HG02588 (cell line): Measurements from ENCODE around the gene CDK5RAP3.
"Not testable (repeated sequence)": the region's sequence is repeated elsewhere in the genome, so short reads cannot be mapped to it uniquely, and the experiment has no call there.

Experiments
- ATAC-seq: cut with Tn5 transposase; IDR thresholded peaks from one replicate; pipeline ENCODE4 v1.9.1; 2021; ENCODE audit warnings: mild to moderate bottlenecking, moderate library complexity; ENCODE audit not compliant: unreplicated experiment

CDK5RAP3 gene

DNA sequence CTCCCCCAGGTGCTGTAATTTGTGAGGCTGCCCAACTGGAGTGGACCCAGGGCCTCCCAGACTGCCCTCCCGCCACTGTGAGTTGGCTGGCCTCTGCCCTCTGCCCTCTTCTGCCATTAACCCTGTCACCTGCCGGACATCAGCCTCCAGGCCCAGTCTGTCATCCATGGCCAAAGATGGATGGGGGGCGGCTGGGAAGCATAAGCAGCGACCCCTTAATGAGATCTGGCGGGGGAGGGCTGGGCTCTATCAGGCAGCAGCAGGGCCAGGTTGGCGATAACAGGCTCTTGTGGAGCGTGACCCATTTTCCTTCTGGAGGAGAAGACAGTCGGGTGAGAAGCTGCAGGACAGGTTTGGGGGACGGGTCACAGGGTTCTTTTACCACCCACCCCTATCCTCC, 25.3 kb downstream of the CDK5RAP3 start:
- ATAC-seq, result no peak

DNA sequence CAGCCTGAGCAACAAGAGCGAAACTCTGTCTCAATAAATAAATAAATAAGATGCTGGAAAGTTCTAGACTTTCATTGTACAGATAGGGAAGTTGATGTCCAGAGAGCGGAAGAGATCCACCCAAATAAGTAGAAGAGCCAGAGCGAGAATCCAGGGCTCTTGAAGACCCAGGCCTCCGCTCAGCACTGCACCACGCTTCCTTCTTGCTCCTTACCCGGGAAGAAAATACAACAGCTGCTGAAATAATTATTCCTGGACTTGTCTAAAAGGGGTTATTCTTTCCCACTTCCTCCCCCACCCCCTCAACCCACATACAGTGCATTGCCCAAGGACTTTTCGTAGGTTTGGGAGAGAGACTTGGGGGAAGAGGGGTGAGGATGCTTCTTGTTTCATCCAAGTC, 26.7 kb downstream of the CDK5RAP3 start:
- no peak for ATAC-seq

DNA sequence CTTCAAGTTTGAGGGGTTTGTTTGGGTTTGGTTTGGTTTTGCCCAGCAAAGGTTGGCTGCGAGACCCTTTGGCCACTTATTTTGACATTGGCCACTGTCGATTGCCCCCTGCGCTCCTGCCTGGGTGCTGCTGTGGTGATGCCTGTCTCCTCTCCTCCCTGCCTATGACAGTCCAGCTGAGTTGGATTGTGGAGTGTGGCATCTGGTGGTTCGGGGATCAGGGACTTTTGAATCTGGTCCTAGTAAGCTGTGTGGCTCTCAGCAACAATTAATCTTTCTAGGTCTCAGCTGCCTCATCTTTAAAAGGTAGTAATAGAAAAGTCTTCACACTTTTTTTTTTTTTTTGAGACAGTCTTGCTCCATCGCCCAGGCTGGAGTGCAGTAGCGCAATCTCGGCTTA, 27.1 kb downstream of the CDK5RAP3 start:
- ATAC-seq, result no peak

DNA sequence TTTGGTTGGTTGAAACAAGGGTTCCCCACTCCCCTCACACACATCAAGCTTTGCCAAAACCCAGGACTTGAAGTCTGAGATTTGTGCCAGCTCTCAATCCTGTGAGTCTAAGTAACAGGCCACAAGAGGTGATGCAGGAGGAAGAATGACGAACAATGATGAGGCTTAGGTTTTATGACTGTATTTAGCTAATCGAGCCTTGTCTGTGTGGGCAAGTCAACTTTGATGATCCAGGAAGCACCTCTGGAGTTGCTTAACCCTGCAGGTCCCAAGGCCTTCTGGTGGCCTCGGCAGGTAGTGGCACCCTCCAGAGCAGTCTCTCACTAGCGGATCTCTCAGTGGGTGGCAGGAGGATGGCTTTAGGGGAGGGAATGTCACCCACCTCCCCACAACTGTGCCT, 28.7 kb downstream of the CDK5RAP3 start:
- no peak for ATAC-seq

DNA sequence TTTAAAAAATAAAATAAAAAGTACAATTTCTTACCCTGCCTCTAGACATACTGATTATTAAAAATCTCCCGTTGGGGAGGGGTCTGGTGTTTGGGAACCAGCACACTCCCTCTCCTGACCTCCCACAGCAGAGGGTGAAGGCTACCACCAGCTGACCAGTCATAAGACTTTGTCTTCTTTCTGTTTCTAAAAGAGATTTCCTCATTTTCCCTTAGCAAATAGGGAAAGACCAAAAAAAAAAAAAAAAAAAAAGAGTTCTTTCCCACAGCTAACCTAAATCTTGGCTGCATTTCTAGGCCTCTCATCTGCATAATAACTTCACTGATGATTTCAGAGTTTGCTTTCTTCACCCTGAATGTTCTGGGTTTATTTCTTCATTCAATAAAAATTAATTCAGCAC, 30.3 kb downstream of the CDK5RAP3 start:
- ATAC-seq, result no peak

DNA sequence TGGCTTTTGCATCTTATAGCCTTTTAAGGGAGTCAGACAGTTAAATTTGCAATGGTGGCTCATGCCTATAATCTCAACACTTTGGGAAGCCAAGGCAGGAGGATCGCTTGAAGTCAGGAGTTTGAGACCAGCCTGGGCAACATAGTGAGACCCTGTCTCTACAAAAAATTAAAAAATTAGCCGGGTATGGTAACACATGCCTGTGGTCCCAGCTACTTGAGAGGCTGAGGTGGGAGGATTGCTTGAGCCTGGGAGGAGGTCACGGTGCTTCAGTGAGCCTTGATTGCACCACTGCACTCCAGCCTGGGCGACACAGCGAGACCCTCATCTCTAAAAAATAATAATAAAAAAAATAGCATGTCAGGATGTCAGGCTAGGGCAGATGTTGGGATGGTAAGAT, 30.7 kb downstream of the CDK5RAP3 start:
- not testable (repeated sequence) for ATAC-seq

DNA sequence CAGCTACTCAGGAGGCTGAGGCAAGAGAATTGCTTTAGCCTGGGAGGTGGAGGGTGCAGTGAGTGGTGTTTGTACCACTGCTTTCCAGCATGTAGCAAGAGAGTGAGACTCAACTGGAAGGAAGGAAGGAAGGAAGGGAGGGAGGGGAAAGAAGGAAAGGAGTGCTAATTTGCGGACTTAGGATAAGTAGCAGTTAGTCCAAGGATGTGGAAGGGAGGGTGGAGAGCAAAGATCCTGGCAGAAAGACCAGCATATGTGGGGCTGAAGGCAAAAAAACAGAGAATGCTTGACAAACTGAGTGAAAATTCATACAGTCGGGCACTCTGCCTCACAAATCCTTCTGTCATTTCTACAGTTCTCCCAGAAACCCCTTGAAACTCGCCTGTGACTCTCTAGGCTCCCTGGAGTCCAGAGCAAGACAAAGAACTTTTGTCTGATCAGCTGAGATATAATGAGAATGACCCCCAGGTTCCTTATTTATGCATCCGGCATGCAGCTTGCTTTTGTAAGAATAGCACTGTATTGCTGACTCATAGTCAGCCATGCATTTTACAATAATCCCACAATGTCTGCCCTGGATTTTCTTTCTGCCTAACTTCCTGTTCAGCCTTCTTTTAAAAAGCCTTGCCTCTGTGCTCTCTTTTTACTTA, 31.5 kb downstream of the CDK5RAP3 start:
- no peak for ATAC-seq

DNA sequence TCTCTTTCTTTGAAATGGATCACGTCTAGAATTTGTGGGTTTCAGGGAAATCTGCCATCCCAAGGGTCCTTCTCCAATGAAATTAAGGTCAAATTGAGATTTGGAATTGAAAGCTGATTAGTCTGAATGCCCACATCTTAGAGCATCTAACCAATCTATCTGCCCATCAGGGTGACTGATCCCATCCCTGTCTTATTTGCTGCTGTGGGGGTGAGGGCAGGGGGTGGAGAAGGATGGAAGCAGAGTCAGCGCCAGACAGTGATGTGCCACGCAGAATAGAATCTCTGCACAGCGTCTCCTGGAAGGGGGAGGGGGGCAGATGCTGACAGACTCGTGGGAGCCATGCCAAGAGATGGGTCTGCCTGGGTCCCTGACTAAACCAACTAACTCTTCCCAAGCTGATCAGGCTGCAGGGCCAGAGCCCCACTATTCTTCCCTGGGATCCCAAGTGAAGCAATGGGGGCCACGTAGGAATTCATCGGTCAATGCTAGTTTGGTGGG, 32.1 kb downstream of the CDK5RAP3 start:
- ATAC-seq, result no peak

DNA sequence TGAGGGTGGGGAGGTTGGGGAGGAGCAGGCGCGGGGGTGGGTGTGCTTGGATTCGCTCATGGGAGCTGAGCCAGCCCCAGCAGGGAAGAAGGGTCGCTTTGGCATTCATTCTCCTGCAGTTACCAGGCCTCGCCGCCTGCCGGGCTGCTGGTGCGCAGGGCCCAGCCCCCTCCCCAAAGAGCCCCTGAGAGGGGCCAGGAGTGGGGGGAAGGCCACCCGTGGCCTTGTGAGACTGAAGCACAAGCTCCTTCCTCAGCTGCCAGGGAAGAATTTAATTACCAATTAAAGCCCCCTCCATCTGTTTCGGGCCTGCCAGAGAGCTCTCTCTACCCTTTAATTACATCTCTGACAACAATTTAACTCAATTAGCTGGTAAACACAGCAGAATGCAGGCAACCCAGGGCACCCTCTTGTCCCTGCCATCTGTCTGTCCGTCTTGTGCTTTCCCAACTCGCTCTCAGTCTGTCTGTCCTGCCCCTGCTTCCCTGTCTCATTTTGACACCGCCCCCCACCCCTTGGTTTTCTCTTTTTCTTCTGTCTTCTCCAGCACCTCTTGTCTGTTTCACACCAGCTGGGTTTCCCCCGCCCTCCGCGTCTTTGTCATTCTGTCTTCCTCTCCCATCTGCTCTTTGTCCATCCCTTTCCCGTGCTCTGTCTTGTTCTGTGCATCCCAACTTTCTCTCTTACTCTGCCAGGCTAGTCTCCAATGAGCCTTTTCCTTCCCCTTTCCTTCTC, 32.7 kb downstream of the CDK5RAP3 start:
- no peak for ATAC-seq

DNA sequence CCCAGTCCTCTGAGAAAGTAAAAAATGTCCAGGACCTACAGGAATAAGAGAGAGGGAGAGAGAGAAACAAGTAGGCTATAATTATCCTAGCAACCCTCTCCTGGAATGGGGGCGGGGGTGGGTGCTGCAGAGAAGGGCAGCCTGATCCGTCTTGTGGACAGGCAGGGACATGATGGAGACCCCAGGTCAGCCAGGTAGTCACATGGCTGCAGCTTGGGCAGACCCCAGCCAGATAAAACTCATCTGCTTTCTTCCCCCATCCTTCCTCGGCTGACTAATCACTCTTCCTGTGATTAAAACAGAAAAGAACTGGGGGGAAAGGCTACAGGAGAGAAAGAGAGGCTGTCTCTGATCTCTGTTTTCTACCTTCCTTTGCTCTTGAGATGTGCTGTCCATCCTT, 34.1 kb downstream of the CDK5RAP3 start:
- ATAC-seq, result no peak

DNA sequence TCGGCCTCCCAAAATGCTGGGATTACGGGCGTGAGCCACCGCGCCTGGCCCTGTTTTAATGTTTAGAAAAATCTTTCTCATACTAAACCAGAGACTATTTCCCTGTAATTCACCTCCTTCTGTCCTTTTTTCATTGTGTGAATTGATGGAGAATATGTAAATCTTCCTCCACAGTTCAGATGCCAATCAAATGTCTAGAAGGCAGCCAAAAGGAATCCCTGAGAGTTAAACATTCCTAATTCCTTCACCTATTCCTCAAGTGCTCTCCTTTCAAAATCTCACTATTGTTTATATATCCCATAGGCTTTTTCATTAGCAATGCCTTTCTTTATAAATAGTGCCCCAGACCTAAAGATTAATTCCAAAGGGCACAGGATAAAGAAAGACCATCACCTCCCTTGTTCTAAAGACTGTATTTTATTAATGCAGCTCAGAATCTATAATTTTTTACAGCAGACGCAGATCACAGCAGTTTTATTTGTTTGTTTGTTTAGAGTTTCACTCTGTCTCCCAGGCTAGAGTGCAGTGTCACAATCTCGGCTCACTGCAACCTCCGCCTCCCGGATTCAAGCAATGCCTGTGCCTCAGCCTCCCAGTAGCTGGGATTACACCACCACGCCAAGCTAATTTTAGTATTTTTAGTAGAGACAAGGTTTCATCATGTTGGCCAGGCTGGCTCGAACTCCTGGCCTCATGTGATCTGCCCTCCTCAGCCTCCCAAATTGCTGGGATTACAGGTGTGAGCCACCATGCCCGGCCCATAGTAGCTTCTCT, 36.2 kb downstream of the CDK5RAP3 start:
- ATAC-seq, result no peak

DNA sequence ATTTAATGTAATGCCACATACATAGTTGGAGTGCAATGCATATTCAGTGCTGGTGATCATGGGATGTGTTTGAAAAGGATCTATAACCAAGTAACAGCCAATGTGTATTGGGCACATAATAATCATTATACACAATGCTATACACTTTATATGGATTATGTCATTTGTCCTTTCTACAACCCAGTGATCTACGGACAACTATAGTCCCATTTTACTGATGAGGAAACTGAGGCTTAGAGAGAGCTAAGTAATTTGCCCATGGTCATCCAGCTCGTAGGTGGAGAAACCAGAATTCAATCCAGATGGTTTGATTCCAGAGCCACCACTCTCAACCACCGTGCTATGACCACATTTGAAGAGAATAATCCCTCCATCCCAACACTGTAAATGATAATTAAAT, 39.3 kb downstream of the CDK5RAP3 start:
- ATAC-seq, result no peak

DNA sequence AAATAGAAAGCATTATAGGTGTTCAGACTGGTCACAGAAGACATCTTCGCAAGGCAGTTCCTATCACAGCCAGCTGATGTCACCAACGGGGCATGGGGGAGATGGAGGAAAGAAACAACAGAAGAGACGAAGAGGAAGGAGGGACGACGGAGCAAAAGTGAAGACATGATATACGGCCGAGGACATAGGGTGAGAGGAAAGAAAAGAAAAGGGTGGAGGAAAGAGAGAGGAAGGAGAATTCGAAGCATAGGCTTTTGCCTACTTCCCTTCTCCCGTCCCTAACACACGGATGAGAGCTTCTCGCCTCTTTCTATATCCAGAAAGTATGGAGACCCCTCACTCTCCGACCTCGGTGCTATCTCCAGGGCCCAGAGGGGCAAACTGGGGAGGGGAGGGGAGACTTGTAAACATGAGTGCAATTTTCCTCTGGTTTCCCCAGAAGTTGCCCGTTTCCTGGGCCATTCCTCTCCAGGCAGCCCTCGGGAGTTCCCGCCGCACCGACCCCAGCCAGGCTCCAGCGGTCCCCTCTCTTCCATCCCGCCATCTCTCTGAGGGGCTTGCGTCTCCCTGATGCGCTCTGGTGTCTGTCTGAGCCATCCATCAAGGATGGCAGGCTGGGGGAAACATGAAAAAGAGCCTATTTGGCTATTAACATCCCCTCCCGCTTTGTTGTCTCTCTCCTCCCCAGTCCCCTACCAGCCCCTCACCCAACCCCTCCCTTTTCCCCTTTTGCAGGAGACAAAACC, 40.7 kb downstream of the CDK5RAP3 start:
- ATAC-seq, result no peak

DNA sequence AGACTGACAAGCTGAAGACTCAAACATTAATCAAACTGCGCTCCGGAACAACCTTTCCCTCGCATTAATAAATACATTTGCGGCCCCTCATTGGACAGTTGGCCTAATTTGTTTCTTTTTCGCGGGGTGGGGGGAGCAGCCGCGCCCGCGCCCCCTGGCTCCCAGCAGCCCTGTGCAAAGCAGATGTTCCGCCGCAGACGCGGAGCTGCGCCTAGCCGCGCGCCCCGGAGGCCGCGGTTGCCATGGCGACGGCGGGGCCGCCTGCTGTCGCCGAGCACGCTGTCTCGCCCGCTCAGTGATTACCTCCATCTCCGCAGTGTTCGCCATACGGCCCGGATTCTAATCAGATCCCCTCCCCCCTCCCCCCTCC, 41.2 kb downstream of the CDK5RAP3 start:
- no peak for ATAC-seq

DNA sequence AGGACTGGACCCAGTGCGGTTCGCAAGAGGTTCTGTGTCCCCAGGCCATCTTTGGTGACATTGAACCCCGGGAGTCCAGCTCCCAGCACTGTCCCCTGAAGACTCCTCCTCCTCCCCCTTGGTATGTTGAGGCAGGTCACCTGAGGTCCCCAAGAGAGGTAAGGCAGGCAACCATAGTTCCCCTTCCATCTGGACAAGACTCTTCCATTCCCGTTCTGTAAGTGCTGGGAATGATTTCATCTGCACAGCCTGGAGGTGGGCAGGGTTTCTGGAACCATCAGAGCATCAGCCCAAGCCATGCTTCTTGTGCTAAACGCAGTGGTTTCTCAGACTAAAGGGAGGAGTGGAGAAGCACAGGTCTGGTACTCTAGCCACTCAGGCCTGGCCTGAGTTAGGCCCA, 41.7 kb downstream of the CDK5RAP3 start:
- ATAC-seq, result no peak

DNA sequence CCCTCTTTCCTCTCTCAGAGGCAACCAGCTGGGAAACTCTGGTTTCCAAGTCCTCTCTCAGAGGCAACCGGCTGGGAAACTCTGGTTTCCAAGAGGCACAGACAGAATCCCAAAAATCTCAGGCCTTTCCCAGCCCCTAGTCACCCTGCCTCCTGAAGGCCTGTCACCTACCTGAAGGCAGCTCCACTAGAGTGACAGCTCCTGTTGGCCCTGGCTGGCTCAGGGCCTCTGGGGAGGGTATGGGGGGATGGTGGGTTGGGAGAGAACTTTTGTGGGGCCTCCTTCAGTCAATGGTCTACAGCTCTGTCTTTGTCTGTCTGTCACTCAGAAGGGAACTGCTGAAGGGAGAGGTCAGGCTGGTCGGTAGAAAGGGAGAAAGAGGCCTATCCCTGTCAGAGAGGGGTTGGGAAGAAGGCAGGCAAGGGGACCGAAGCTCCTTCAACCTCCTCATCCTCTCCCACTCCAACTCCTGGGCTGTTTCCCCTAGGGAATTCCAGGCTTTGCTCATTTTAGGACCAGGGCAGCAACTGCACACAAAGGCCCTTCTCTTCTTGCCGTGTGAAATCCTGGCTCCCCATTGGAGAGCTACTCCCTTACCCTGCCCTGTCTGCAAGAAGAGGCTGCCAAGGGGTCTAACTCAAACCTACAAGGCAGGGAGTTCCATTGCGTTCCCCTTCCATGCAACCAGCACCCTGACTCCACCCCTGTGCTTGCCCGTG, 43.1 kb downstream of the CDK5RAP3 start:
- ATAC-seq, result no peak

DNA sequence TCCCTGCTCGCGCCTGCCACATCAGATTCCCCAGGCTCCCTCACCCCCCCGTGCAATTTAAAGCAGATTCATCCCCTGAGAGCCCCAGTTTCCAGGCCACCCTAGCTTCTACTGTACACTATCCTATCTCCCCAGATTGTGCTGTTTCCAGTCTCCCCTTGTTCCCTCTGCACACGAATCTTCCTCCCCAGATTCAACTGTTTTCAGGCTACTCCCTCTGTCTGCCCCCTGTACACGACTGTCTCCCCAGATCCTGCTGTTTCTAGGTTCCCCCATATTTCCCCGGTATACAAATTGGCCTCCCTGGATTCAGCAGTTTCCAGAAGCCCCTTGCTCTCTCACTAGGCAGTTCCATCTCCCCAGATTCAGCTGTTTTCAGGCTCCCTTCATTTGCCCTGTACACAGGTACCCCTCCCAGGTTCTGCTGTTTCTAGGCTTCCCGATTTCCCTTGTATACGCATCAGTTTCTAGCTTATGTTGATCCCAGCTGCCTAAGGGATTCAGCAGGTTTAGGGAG, 43.7 kb downstream of the CDK5RAP3 start:
- no peak for ATAC-seq

DNA sequence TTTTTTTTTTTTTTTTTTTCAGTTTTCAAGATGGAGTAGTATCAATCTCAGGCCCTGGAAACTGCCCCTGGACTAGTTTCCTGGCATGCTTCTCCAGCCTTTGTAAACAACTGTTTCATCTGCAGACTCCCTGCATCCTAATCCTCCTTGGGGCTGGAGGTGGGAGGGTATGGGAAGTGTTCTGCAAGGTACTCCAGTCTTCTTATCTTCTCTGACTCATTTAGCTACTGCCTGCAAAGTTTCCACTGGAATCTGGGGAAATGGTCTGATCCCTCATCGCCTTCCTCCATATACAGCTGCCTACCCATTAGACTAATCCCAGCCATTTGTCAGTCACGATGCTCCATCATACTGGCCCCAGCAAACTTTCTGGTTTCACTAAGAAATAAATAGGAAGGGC, 45.2 kb downstream of the CDK5RAP3 start:
- ATAC-seq, result no peak

DNA sequence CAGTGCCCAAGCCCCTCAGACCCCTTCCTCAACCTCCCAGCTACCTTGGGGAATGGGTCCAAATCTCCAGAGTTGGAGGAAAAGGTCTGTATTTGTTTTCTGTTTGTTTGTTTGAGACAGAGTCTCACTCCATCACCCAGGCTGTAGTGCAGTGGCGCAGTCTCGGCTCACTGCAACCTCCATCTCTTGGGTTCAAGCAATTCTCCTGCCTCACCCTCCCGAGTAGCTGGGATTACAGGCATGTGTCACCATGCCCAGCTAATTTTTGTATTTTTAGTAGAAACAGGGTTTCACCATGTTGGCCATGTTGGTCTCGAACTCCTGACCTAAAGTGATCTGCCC, 46.9 kb downstream of the CDK5RAP3 start:
- ATAC-seq, result not testable (repeated sequence)

DNA sequence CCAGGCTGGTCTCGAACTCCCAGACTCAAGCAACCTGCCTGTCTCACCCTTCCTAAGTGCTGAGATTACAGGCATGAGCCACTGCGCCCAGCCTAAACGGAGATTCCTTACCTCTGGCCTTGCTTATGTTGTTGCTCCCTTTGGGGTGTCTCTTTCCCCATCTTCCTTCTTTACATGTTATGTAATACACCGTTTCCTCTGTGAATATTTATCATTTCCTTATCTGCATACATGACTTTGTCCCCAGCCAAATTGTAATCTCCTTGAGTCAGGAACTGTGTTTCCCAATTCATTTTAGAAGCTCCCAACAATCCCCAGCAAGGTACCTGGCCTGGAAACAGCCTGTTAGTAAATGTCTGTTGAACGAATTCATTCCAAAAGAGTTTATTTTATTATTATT, 51.0 kb downstream of the CDK5RAP3 start:
- no peak for ATAC-seq
